ENCODE results near the gene C4BPA.

C4BPA gene

DNA sequence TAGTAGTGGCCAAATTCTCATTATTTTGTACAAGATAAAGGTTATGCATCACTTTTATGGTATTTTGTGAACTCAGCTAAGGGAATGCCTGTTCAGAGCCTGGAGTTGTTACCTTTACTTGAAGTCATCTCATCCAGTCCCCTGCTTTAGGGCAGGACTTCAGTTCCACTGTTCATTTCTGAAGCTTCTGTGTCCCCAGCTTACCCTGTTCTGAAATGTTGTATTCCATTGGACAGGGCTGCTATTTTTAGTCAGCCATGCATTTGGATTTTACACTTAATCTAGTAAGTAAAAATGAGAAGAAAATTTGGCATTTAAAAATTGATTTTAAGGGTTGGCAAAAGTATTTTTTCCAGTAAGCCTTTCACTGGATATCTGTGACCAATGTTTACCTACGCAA is 27.0 kb upstream of the C4BPA start:
- H3K4me3 ChIP-seq (ENCODE audit: low read depth in 1 of 2, low read length in 1 of 2) = no peak overlapping the region
- peaks cover 75% of the 10 kb centered on the region for H3K36me3 ChIP-seq
- H3K9me3 ChIP-seq = no peaks in the 10 kb centered on the region
- H3K27me3 ChIP-seq = no peaks in the 10 kb centered on the region
- TF ChIP-seq, protein P1, sequence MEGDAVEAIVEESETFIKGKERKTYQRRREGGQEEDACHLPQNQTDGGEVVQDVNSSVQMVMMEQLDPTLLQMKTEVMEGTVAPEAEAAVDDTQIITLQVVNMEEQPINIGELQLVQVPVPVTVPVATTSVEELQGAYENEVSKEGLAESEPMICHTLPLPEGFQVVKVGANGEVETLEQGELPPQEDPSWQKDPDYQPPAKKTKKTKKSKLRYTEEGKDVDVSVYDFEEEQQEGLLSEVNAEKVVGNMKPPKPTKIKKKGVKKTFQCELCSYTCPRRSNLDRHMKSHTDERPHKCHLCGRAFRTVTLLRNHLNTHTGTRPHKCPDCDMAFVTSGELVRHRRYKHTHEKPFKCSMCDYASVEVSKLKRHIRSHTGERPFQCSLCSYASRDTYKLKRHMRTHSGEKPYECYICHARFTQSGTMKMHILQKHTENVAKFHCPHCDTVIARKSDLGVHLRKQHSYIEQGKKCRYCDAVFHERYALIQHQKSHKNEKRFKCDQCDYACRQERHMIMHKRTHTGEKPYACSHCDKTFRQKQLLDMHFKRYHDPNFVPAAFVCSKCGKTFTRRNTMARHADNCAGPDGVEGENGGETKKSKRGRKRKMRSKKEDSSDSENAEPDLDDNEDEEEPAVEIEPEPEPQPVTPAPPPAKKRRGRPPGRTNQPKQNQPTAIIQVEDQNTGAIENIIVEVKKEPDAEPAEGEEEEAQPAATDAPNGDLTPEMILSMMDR (IDR thresholded peaks at IDR 0.05) = no peak
- H3K4me1 ChIP-seq (ENCODE audit: control insufficient read depth in 1 of 2, insufficient read depth in 1 of 2, low read depth in 1 of 2, low read length in 1 of 2) = peaks cover 55 to 57% of the 10 kb centered on the region in 2 experiments
- H3K27ac ChIP-seq = peak overlapping the region; percentile 48

DNA sequence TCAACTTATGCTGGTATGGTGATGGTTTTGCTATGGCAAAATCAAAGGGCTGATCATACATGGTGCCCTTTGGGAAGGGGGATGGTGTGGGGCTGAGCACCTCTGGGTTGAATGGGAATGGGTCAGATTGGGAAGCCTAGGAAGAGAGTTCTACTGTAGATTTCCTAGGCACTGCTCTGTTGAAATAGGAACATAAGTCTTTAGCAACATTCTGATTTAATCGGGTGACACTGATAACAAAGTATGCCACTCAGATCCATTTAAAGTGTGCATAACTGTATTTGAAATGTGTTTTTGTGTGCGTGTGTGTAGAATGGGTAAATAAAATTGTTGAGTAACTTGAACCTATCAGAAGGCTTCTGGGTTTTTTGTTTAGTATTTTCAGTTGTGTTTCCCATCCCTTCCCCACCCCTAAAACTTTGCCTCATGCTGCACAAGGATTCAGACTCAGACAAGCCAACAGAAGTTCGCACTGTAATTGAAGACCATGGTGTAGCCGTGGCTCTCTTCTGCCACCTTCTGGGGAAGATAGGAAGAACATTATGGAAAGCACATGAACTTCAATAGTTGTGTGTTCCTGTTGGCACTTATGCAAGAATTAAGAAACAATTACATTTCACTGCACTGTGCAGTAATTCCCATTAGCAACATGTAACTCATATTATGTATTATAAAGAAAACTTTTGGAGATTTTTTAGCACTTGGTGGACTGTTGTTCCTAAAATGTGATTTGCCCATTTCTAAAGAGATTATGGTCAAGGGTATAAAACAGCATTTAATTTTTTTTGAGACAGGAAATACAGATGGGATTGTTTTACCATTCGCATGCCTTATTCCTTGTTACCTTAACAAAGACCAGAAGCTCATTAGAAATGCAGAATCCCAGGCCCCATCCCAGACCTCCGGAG is 26.3 kb upstream of the C4BPA start:
- Histone ChIP-seq H3K9me3 (no peaks in the 10 kb centered on the region), H3K4me1 (ENCODE audit: control insufficient read depth in 1 of 2, insufficient read depth in 1 of 2, low read depth in 1 of 2, low read length in 1 of 2) (peaks cover 48 to 50% of the 10 kb centered on the region in 2 experiments), H3K4me3 (ENCODE audit: low read depth in 1 of 2, low read length in 1 of 2) (no peak overlapping the region), H3K27ac (peak overlapping the region; percentile 48), H3K36me3 (peaks cover 68% of the 10 kb centered on the region), H3K27me3 (no peaks in the 10 kb centered on the region)
- TF ChIP-seq, protein P1 (IDR thresholded peaks at IDR 0.05) = peak; percentile 86

DNA sequence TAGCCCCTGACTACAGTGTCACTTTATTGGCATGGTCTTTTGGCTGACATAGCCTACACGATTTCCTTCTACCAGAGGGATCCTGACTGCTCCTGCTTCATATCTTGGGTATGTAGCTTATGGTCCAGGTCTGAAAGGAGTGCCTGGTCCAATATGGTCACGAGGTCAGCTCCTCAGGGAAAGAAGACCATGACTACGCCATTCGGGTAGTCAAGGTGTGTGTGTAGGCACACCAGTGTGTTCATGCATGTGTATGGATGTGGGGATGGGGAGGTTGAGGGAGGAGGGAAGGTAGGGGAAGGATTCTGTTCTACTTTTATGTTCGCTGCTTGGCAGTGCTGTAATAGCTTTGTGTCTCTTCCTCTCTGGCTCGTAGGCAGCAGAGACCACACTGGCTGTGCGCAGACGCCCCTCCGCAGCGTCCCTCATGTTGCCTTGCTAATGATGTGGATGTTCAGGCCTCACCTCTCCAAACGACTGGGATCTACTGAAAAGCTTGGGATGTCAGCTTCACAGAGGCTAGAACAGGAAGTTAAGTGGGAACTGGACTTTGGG is 25.4 kb upstream of the C4BPA start:
- peaks cover 60% of the 10 kb centered on the region for H3K36me3 ChIP-seq
- H3K27me3 ChIP-seq = peaks cover 5% of the 10 kb centered on the region
- TF ChIP-seq, protein P1 (IDR thresholded peaks at IDR 0.05) = no peak
- no peaks in the 10 kb centered on the region for H3K9me3 ChIP-seq
- peaks cover 39 to 40% of the 10 kb centered on the region in 2 experiments for H3K4me1 ChIP-seq (ENCODE audit: control insufficient read depth in 1 of 2, insufficient read depth in 1 of 2, low read depth in 1 of 2, low read length in 1 of 2)
- peak overlapping the region; percentile 48 for H3K27ac ChIP-seq
- no peak overlapping the region for H3K4me3 ChIP-seq (ENCODE audit: low read depth in 1 of 2, low read length in 1 of 2)

DNA sequence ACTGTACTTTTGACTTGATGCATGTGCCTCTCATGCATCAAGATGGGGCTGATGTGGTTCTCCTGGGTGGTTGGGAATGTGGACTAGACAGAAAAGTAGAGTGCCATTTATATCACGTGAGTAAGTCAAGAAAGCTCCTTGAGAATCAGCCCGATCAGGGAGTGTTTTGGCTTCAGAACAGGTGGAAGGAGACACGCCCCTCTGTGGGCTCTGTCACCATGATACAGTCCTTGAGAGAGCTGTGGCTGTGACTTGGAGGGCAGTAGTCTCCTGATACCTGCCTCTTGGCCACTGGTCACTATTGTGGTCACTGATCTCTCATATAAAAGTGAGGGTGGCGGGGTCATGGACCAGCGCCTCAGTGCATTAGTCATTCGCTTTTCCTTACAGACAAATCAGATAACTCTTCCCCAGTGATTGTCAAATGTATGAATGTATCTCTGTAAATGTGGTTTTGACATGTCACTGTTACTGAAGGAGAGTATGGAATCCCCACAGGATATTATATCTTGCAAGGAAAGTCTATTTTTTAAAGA is 24.3 kb upstream of the C4BPA start:
- Histone ChIP-seq H3K4me1 (ENCODE audit: control insufficient read depth in 1 of 2, insufficient read depth in 1 of 2, low read depth in 1 of 2, low read length in 1 of 2) (peaks cover 28 to 29% of the 10 kb centered on the region in 2 experiments), H3K36me3 (peaks cover 48% of the 10 kb centered on the region)

DNA sequence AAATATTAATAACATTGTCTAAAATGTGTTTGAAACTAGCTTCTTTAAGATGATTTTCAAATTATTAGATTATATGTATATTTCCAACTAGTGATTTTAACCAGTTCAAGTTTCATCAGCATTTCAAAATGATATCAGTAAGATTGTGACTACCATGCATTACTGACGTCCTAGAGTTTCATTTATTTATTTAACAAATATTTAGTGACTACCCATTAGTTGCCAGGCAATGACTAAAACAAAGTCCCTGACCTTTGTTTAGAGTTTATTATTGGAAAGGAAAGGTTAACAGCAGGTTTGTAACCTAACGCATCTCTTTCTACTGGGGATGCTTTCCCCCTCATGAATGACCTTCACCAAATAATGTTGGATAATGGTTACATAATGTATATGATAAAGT is 22.9 kb upstream of the C4BPA start:
- H3K36me3 ChIP-seq = peaks cover 40% of the 10 kb centered on the region
- H3K9me3 ChIP-seq = no peaks in the 10 kb centered on the region
- peaks cover 19 to 20% of the 10 kb centered on the region in 2 experiments for H3K4me1 ChIP-seq (ENCODE audit: control insufficient read depth in 1 of 2, insufficient read depth in 1 of 2, low read depth in 1 of 2, low read length in 1 of 2)
- no peak overlapping the region for H3K4me3 ChIP-seq (ENCODE audit: low read depth in 1 of 2, low read length in 1 of 2)
- TF ChIP-seq, protein P1 (IDR thresholded peaks at IDR 0.05) = no peak
- peaks cover 12% of the 10 kb centered on the region for H3K27me3 ChIP-seq
- H3K27ac ChIP-seq = no peak overlapping the region

More for the DNA sequence above, 24.3 kb upstream of the C4BPA start:
- Histone ChIP-seq H3K27me3 (peaks cover 12% of the 10 kb centered on the region), H3K4me3 (ENCODE audit: low read depth in 1 of 2, low read length in 1 of 2) (no peak overlapping the region), H3K9me3 (no peaks in the 10 kb centered on the region), H3K27ac (peak overlapping the region; percentile 35)
- TF ChIP-seq, protein P1 (IDR thresholded peaks at IDR 0.05) = no peak

Measured in neutrophil (primary cell).